RWPE2 (cell line): ENCODE measurements around the gene TUBB1.
A peak's percentile ranks its signal among the peaks of the same experiment; 100 is the strongest.

Source experiments
- ATAC-seq: fragments of 200-7000 bp; cut with Tn5 transposase; 3 replicates; pipeline ENCODE4 v1.9.1; 2021; ENCODE audit warnings: low read depth
- DNase-seq: peaks from one replicate; pipeline ENCODE4 v3.0.0-alpha.2; 2020; ENCODE audit warnings: low spot score
- H3K27ac ChIP-seq: fragments of 450-650 bp; 2 replicates; pipeline ENCODE4 v1.5.1; 2017; ENCODE audit warnings: mild to moderate bottlenecking; ENCODE audit not compliant: poor library complexity, severe bottlenecking
- H3K27me3 ChIP-seq: fragments of 250-450 bp; sonication (Bioruptor Pico); 2 replicates; pipeline ENCODE4 v1.5.1; 2021; ENCODE audit warnings: mild to moderate bottlenecking, moderate library complexity; ENCODE audit not compliant: insufficient read depth, poor library complexity, severe bottlenecking
- H3K36me3 ChIP-seq: fragments of 250-450 bp; sonication (Bioruptor Pico); 2 replicates; pipeline ENCODE4 v1.5.1; 2020; ENCODE audit warnings: low read depth, mild to moderate bottlenecking, moderate library complexity
- H3K4me1 ChIP-seq: fragments of 250-450 bp; sonication (Bioruptor Pico); 2 replicates; pipeline ENCODE4 v1.5.1; 2021; ENCODE audit warnings: mild to moderate bottlenecking, moderate library complexity; ENCODE audit not compliant: insufficient read depth, poor library complexity, severe bottlenecking
- H3K4me3 ChIP-seq: fragments of 250-450 bp; sonication (Bioruptor Pico); 2 replicates; pipeline ENCODE4 v1.5.1; 2021; ENCODE audit warnings: mild to moderate bottlenecking, moderate library complexity; ENCODE audit not compliant: severe bottlenecking
- H3K9me3 ChIP-seq: fragments of 250-450 bp; sonication (Bioruptor Pico); 2 replicates; pipeline ENCODE4 v1.5.1; 2021; ENCODE audit warnings: mild to moderate bottlenecking, moderate library complexity; ENCODE audit not compliant: severe bottlenecking
- CTCF ChIP-seq: fragments of 450-650 bp; IDR thresholded peaks from one replicate; pipeline ENCODE4 v1.5.1; 2017; ENCODE audit warnings: mild to moderate bottlenecking, moderate library complexity; ENCODE audit not compliant: poor library complexity, severe bottlenecking

Gene TUBB1

GRCh38 chr20:59005523-59006166 is 13.6 kb upstream of the TUBB1 start:
- Histone ChIP-seq H3K27ac (peak overlapping the region; percentile 66), H3K36me3 (peaks cover 45% of the 10 kb centered on the region)

GRCh38 chr20:59006167-59006863 is 12.9 kb upstream of the TUBB1 start:
- peak overlapping the region; percentile 66 for H3K27ac ChIP-seq
- ATAC-seq (peak; percentile 17), DNase-seq (peak; percentile 84)
- peak overlapping the region; percentile 73 for H3K4me3 ChIP-seq
- H3K4me1 ChIP-seq, result peaks cover 15% of the 10 kb centered on the region
- no peaks in the 10 kb centered on the region for H3K27me3 ChIP-seq
- H3K36me3 ChIP-seq, result peaks cover 39% of the 10 kb centered on the region
- no peaks in the 10 kb centered on the region for H3K9me3 ChIP-seq
- TF ChIP-seq CTCF, result peak; percentile 19

More at GRCh38 chr20:59005523-59006166, 13.6 kb upstream of the TUBB1 start:
- Histone ChIP-seq H3K9me3 (no peaks in the 10 kb centered on the region), H3K27me3 (no peaks in the 10 kb centered on the region), H3K4me3 (peak overlapping the region; percentile 73), H3K4me1 (peaks cover 9% of the 10 kb centered on the region)
- ATAC-seq, result no peak
- peak; percentile 69 for DNase-seq
- TF ChIP-seq CTCF, result no peak

- peak; percentile 58 for ATAC-seq
- peaks cover 31% of the 10 kb centered on the region for H3K36me3 ChIP-seq
- peak within 1 kb of the TSS; percentile 66 for H3K27ac ChIP-seq
Measured at GRCh38 chr20:59006864-59007664, 12.2 kb upstream of the TUBB1 start, which contains the start of gene CTSZ. Gene CTSZ, minus strand, starts transcription at chr20:59007254. Its CDS starts 126 bp downstream, at chr20:59007128.

GRCh38 chr20:59007665-59008511 is 11.3 kb upstream of the TUBB1 start:
- no peaks in the 10 kb centered on the region for H3K9me3 ChIP-seq
- H3K36me3 ChIP-seq, result peaks cover 27% of the 10 kb centered on the region
- ATAC-seq (no peak), DNase-seq (peak; percentile 77)
- H3K27ac ChIP-seq, result peak overlapping the region; percentile 66
- H3K27me3 ChIP-seq, result no peaks in the 10 kb centered on the region
- TF ChIP-seq CTCF, result no peak
- H3K4me3 ChIP-seq, result peak overlapping the region; percentile 73
- peaks cover 20% of the 10 kb centered on the region for H3K4me1 ChIP-seq

More at GRCh38 chr20:59006864-59007664, 12.2 kb upstream of the TUBB1 start, which contains the start of gene CTSZ:
- H3K27me3 ChIP-seq, result no peaks in the 10 kb centered on the region
- no peaks in the 10 kb centered on the region for H3K9me3 ChIP-seq
- peaks cover 20% of the 10 kb centered on the region for H3K4me1 ChIP-seq
- H3K4me3 ChIP-seq, result peak within 1 kb of the TSS; percentile 73
- TF ChIP-seq CTCF, result peak; percentile 12
- peak; percentile 85 for DNase-seq
